BE2C (cell line): Measurements from ENCODE around the gene AFF1.

ENCODE experiments used
- DNase-seq: peaks from one replicate; pipeline ENCODE4 v3.0.0-alpha.2; 2020
- H3K27me3 ChIP-seq: fragments of 250-450 bp; sonication (Bioruptor Pico); 2 replicates; pipeline ENCODE4 v1.5.1; 2020; ENCODE audit warnings: mild to moderate bottlenecking
- H3K36me3 ChIP-seq: fragments of 250-450 bp; sonication (Bioruptor Pico); 2 replicates; pipeline ENCODE4 v1.5.1; 2020; ENCODE audit warnings: mild to moderate bottlenecking
- H3K4me1 ChIP-seq: fragments of 250-450 bp; sonication (Bioruptor Pico); 2 replicates; pipeline ENCODE4 v1.5.1; 2020
- H3K4me3 ChIP-seq: 2 replicates; pipeline ENCODE4 v1.5.1; 2011; ENCODE audit warnings: low read depth, low read length
- H3K9me3 ChIP-seq: fragments of 250-450 bp; sonication (Bioruptor Pico); 2 replicates; pipeline ENCODE4 v1.5.1; 2020
- CTCF ChIP-seq: IDR thresholded peaks from 2 replicates; pipeline ENCODE4 v1.5.1; 2012; ENCODE audit warnings: mild to moderate bottlenecking, low read depth, low read length

The AFF1 gene

DNA sequence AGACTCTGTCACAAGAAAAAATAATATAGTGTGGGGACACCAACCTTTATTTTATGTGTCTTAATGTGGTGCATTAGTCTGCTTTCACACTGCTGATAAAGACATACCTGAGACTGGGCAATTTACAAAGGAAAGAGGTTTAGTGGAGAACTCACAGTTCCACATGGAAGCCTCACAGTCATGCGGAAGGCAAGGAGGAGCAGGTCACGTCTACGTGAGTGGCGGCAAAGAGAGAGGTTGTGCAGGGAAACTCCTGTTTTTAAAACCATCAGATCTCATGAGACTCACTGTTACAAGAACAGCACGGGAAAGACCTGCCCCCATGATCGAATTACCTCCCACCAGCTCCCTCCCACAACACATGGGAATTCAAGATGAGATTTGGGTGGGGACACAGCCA is 130.2 kb downstream of the AFF1 start:
- H3K4me1 ChIP-seq: peaks cover 15% of the 10 kb centered on the region
- no peak for TF ChIP-seq CTCF
- H3K36me3 ChIP-seq: peaks cover 6% of the 10 kb centered on the region; the same call in 1 of the 2 replicates
- H3K9me3 ChIP-seq: no peaks in the 10 kb centered on the region
- DNase-seq: no peak
- H3K4me3 ChIP-seq: no peak overlapping the region
- H3K27me3 ChIP-seq: no peaks in the 10 kb centered on the region

DNA sequence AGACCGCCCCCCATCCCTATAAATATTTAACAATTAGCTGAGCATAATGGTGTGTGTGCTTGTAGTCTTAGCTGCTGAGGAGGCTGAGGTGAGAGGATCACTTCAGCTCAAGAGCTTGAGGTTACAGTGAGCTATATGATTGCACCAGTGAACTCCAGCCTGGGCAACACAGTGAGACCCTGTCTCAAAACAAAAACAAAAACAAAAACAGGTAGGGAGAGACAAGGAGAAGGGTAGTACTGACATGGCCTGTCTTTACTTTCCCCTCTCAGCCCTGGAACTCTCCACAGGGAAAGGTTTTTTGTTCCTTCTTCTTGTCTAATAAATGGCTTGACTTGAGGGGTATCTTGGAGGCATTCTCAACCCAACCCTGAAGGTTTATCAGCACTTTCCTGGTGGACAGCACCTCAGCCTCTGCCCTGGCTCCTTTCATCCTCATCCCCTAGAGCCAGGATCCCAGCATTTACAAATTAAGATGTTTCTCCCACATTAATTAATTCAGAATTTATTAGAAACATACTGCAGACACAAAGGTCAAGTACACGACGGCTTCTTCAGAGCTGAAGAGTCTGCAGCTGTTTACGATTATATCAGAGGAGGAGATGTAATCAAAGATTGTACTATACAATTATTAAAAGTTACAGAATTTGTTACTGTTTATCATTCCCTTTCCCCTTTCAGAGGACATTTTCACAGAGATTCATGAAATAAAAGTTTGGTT is 131.8 kb downstream of the AFF1 start:
- peaks cover 19% of the 10 kb centered on the region for H3K4me1 ChIP-seq
- no peak for TF ChIP-seq CTCF
- no peaks in the 10 kb centered on the region for H3K9me3 ChIP-seq
- no peaks in the 10 kb centered on the region for H3K27me3 ChIP-seq
- H3K36me3 ChIP-seq: peaks cover 3% of the 10 kb centered on the region; the same call in 1 of the 2 replicates
- H3K4me3 ChIP-seq: no peak overlapping the region
- no peak for DNase-seq

DNA sequence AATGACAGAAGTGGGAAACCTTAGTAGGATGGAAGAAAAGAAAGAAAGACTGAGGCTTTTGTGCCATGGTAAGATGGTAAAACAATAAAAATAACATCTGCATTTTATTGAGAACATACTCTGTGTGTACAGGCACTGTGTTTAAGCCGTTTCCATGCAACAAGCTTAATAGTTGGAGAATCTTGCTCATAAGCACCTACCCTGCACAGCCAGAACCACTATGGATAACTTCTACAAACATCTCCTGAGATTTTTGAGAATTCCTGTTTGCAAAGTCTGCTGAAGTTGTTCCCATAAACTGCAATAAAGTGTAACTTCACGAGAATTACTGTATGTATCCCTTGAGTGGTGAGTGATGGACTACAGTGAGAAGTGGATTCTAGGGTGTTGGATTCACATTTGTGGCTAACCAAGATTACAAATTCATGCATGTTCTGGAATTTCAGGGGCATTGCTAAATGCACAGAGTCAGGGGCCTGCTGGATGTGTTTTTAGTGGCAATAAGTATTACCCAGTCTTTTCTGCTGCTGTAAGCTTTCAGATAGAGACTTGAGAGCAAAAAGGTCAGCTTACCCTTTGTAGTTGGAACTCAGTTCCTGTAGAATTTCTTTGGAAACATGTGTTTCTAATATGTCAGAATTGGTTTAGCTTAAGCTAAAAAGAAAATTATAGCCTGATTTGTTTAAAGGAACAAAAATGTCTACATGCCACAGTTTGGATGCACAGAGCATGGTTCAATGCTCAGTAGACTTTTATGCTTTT is 132.5 kb downstream of the AFF1 start:
- DNase-seq: no peak
- TF ChIP-seq CTCF: no peak
- Histone ChIP-seq H3K4me3 (no peak overlapping the region), H3K4me1 (peaks cover 24% of the 10 kb centered on the region), H3K27me3 (no peaks in the 10 kb centered on the region), H3K36me3 (peaks cover 3% of the 10 kb centered on the region; the same call in 1 of the 2 replicates), H3K9me3 (no peaks in the 10 kb centered on the region)

DNA sequence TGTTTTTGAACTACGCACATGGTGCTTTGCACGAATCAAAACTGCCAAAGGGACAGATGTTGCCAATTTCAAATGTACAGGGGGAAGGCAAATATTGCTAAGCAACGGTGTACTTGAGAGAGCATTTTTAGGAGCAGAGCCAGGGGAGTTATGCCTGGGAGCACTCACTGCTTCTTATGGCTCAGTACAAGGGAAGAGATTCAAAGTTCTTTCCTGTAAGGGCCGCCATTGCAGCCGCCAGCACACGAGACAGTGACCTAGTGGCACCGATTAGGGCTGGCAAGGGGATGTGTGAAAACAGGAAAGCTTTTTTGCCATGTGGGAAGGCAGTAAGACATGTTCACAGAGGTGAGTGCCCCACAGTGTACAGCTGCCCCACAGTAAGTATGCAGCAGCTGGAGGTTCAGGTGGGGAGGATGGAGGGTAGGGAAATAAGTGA is 133.8 kb downstream of the AFF1 start:
- Histone ChIP-seq H3K4me1 (peaks cover 25% of the 10 kb centered on the region), H3K27me3 (no peaks in the 10 kb centered on the region), H3K36me3 (peaks cover 3% of the 10 kb centered on the region; the same call in 1 of the 2 replicates), H3K4me3 (peak overlapping the region; percentile 33), H3K9me3 (no peaks in the 10 kb centered on the region)
- TF ChIP-seq CTCF: no peak
- DNase-seq: peak; percentile 37

DNA sequence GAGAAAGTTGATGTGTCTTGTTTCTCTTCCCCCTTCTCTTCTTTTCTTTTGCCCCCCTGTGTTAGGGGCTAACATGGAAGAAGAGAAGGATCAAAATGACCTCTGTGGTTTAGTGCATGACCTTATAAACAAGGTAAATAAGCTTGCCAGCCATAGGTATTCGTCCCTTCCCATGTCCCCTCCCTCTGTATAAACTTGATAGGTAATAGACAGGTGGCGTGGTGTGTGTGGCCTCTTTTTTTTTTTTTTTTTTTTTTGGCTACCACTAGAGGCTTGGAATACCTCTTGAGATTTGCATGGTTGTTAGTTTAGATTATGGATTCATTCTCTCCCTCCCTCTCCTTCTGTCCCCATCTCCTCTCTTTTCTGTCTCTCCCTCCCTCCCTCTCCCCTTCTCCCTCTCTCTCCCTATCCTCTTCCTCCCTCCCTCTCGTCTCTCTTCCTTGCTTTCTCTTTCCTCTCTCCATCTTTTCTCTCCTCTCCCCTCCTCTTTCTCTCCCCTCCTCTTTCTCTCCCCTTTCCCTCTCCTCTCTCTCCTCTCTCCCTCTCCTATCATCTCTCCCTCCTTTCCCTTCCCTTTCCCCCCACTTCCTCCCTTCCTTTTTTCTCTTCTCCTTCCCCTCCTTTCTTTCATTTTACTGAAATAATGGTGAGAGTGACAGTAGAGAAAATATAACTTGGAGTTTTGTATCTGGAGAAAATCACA is 134.4 kb downstream of the AFF1 start:
- DNase-seq: no peak
- peak overlapping the region; percentile 33 for H3K4me3 ChIP-seq
- peaks cover 31% of the 10 kb centered on the region for H3K4me1 ChIP-seq
- peaks cover 3% of the 10 kb centered on the region; the same call in 1 of the 2 replicates for H3K36me3 ChIP-seq
- no peak for TF ChIP-seq CTCF
- no peaks in the 10 kb centered on the region for H3K9me3 ChIP-seq
- H3K27me3 ChIP-seq: no peaks in the 10 kb centered on the region
